GM23338 (cell line): ENCODE results near the gene NIT2. TPM values are rescaled to one million over a fixed set of nuclear protein-coding genes. Genes with fewer than 3 reads are reported as not detected.

Experiments
- ATAC-seq: fragments of 200-7000 bp; cut with Tn5 transposase; 3 replicates; pipeline ENCODE4 v1.9.1; 2020
- DNase-seq: peaks from one replicate; pipeline ENCODE4 v3.0.0-alpha.2; 2015; ENCODE audit warnings: low spot score
- H2AFZ ChIP-seq: fragments of 200-600 bp; sonication (generic); 2 replicates; pipeline ENCODE4 v1.8.0; 2016; ENCODE audit warnings: antibody characterized with exemption, mild to moderate bottlenecking, moderate library complexity
- H3F3A ChIP-seq: fragments of 200-600 bp; sonication (generic); replicated peaks from 2 replicates; pipeline ENCODE4 v1.8.0; 2017; ENCODE audit warnings: antibody characterized with exemption, mixed run types, low read depth
- H3K27ac ChIP-seq: fragments of 200-600 bp; sonication (generic); 2 replicates; pipeline ENCODE4 v1.6.1; 2016; ENCODE audit warnings: low read depth
- H3K27me3 ChIP-seq: fragments of 200-600 bp; sonication (generic); 2 replicates; pipeline ENCODE4 v1.8.0; 2016; ENCODE audit warnings: mild to moderate bottlenecking, mixed run types, moderate library complexity; ENCODE audit not compliant: insufficient read depth
- H3K36me3 ChIP-seq: fragments of 200-600 bp; sonication (generic); 2 replicates; pipeline ENCODE4 v1.8.0; 2016; ENCODE audit warnings: mild to moderate bottlenecking; ENCODE audit not compliant: insufficient read depth
- H3K4me1 ChIP-seq: fragments of 200-600 bp; sonication (generic); 2 replicates; pipeline ENCODE4 v1.8.0; 2016; ENCODE audit warnings: mild to moderate bottlenecking, moderate library complexity; ENCODE audit not compliant: insufficient read depth
- H3K4me2 ChIP-seq: fragments of 200-600 bp; sonication (generic); 2 replicates; pipeline ENCODE4 v1.7.1; 2017; ENCODE audit warnings: mixed run types
- H3K4me3 ChIP-seq: fragments of 200-600 bp; sonication (generic); 2 replicates; pipeline ENCODE4 v1.6.1; 2016; ENCODE audit warnings: mixed run types
- H3K79me2 ChIP-seq: fragments of 200-600 bp; sonication (generic); replicated peaks from 2 replicates; pipeline ENCODE4 v1.8.0; 2017; ENCODE audit warnings: mild to moderate bottlenecking; ENCODE audit not compliant: insufficient read depth
- H3K9me2 ChIP-seq: fragments of 200-600 bp; sonication (generic); 2 replicates; pipeline ENCODE4 v1.8.0; 2017; ENCODE audit not compliant: insufficient read depth
- H4K20me1 ChIP-seq: fragments of 200-600 bp; sonication (generic); replicated peaks from 2 replicates; pipeline ENCODE4 v1.8.0; 2017; ENCODE audit warnings: mild to moderate bottlenecking; ENCODE audit not compliant: insufficient read depth
- H3K27ac Mint-ChIP-seq: 2 replicates; pipeline ENCODE4 v1.8.0; 2020; ENCODE audit warnings: inconsistent platforms, mild to moderate bottlenecking, moderate library complexity, mixed read lengths
- H3K27me3 Mint-ChIP-seq: 3 replicates; pipeline ENCODE4 v1.8.0; 2022; ENCODE audit warnings: low read depth, mild to moderate bottlenecking, moderate library complexity, mixed read lengths, inconsistent platforms; ENCODE audit not compliant: insufficient read depth, poor library complexity
- H3K36me3 Mint-ChIP-seq: 3 replicates; pipeline ENCODE4 v1.8.0; 2021; ENCODE audit warnings: low read depth, mild to moderate bottlenecking, inconsistent platforms, moderate library complexity, mixed read lengths
- H3K4me1 Mint-ChIP-seq: 3 replicates; pipeline ENCODE4 v1.8.0; 2020; ENCODE audit warnings: mild to moderate bottlenecking, inconsistent platforms, mixed read lengths
- H3K4me3 Mint-ChIP-seq: 3 replicates; pipeline ENCODE4 v1.8.0; 2021; ENCODE audit warnings: moderate library complexity, mild to moderate bottlenecking, inconsistent platforms, mixed read lengths
- H3K9me3 Mint-ChIP-seq: 3 replicates; pipeline ENCODE4 v1.8.0; 2020; ENCODE audit warnings: moderate library complexity, mild to moderate bottlenecking, inconsistent platforms, mixed read lengths
- CREB1 ChIP-seq: fragments of 250-450 bp; sonication (Bioruptor Pico); IDR thresholded peaks from 2 replicates; pipeline ENCODE4 v1.5.0; 2020; ENCODE audit warnings: low read depth, mild to moderate bottlenecking, moderate library complexity
- EZH2 ChIP-seq: fragments of 200-600 bp; sonication (generic); IDR thresholded peaks from one replicate; pipeline ENCODE4 v1.8.0; 2017; ENCODE audit warnings: antibody characterized with exemption, mild to moderate bottlenecking, low read depth; ENCODE audit not compliant: unreplicated experiment
- EZH2phosphoT487 ChIP-seq: fragments of 200-600 bp; sonication (generic); IDR thresholded peaks from one replicate; pipeline ENCODE4 v1.8.1; 2018; ENCODE audit warnings: antibody characterized with exemption; ENCODE audit not compliant: unreplicated experiment
- JUNB ChIP-seq: IDR thresholded peaks from one replicate; pipeline ENCODE4 v1.6.1; 2016; ENCODE audit warnings: antibody characterized with exemption; ENCODE audit not compliant: unreplicated experiment
- NANOG ChIP-seq: IDR thresholded peaks from 2 replicates; pipeline ENCODE4 v1.6.1; 2016; ENCODE audit warnings: antibody characterized with exemption, borderline replicate concordance
- STAT1 ChIP-seq: IDR thresholded peaks from one replicate; pipeline ENCODE4 v1.6.1; 2016; ENCODE audit warnings: antibody characterized with exemption; ENCODE audit not compliant: unreplicated experiment
- ZNF114 ChIP-seq: fragments of 250-450 bp; sonication (Bioruptor Pico); IDR thresholded peaks from 2 replicates; pipeline ENCODE4 v1.5.0; 2020; ENCODE audit warnings: mild to moderate bottlenecking, moderate library complexity
- ZNF331 ChIP-seq: fragments of 250-450 bp; sonication (Bioruptor Pico); IDR thresholded peaks from 2 replicates; pipeline ENCODE4 v1.5.0; 2020; ENCODE audit warnings: low read depth, mild to moderate bottlenecking, moderate library complexity
- polyA plus RNA-seq: library from polyadenylated mRNA; unstranded; fragments of >200 nt; fragmentation: Nextera tagmentation; extraction: Ambion mirVana; gene quantifications from 2 replicates; pipeline ENCODE4 v1.2.1, GENCODE V29; 2016
- total RNA-seq: library from RNA; depleted of rRNA; stranded (reverse); fragments of >200 nt; shearing (Covaris generic); gene quantifications from 2 replicates; pipeline ENCODE4 v1.2.3, GENCODE V29; 2014
- TF ChIP-seq, protein P1 (sequence below), 2 experiments: fragments of 200-600 bp in 1 of 2; sonication (generic) in 1 of 2; conservative IDR thresholded peaks; 2 replicates each; pipeline versions ENCODE4 v1.5.1 to v1.6.1; 2016 to 2017; ENCODE audit warnings: antibody characterized with exemption in 2 of 2, low read depth in 2 of 2, mild to moderate bottlenecking in 2 of 2, moderate library complexity in 1 of 2
- TF ChIP-seq, protein P2 (sequence below): IDR thresholded peaks from 2 replicates; pipeline ENCODE4 v1.6.1; 2016; ENCODE audit warnings: antibody characterized with exemption
- TF ChIP-seq, protein P3 (sequence below): IDR thresholded peaks from one replicate; pipeline ENCODE4 v1.6.1; 2018; ENCODE audit warnings: antibody characterized with exemption; ENCODE audit not compliant: unreplicated experiment
- TF ChIP-seq, protein P4 (sequence below): fragments of 250-450 bp; sonication (Bioruptor Pico); IDR thresholded peaks from 2 replicates; pipeline ENCODE4 v1.5.0; 2020; ENCODE audit warnings: mild to moderate bottlenecking, moderate library complexity

Gene NIT2
- total and polyA plus RNA-seq, 2 experiments from 2014 or later: 19.2 to 53.7 TPM

DNA sequence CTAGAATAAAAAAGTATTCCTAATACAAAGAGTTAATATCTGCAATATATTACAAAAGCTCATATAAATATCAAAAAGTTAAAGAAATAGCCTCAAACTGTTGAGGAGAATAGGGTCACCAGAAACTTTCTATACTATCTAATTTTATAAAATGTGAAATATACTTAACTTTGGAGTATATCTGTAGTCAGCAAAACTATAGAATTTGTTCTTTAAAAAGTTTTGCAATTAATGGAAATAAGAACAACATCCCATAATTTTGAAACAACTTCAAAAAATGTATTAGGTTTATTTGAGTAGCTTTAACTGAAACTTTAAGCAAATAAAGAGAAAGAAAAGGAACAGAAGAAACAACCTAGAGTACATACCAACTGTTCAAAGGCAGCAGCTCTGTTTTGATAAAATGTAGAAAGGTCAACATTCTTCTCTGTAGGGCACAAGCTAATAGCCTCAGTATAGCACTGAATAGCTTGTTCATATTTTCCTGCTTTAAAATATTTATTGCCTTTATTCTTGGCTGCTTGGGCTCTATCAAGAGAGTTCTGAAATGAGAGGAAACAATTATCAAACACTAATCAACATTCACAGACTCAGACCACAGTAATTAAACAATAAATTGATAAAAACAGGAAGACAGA is 52.0 kb downstream of the NIT2 start:
- Histone ChIP-seq H3K27ac (no peak overlapping the region), H3K79me2 (peaks cover 61% of the 10 kb centered on the region), H3K4me1 (no peaks in the 10 kb centered on the region), H4K20me1 (0 out of 2 replicates have a peak, but pooled peaks cover 5% of the 10 kb centered on the region), H3K4me3 (no peak overlapping the region), H3K4me2 (no peak overlapping the region), H3F3A (no peaks in the 10 kb centered on the region), H2AFZ (no peak overlapping the region), H3K36me3 (peaks cover 37% of the 10 kb centered on the region; the same call in 1 of the 2 replicates), H3K9me2 (no peaks in the 10 kb centered on the region), H3K27me3 (no peaks in the 10 kb centered on the region)
- Mint-ChIP-seq H3K4me1 (no peaks in the 10 kb centered on the region), H3K27ac (no peak overlapping the region), H3K9me3 (no peaks in the 10 kb centered on the region; the same call in 2 of the 3 replicates), H3K36me3 (peaks cover 36% of the 10 kb centered on the region), H3K27me3 (no peaks in the 10 kb centered on the region), H3K4me3 (no peak overlapping the region)
- no peak for ATAC-seq
- TF ChIP-seq, protein P1, sequence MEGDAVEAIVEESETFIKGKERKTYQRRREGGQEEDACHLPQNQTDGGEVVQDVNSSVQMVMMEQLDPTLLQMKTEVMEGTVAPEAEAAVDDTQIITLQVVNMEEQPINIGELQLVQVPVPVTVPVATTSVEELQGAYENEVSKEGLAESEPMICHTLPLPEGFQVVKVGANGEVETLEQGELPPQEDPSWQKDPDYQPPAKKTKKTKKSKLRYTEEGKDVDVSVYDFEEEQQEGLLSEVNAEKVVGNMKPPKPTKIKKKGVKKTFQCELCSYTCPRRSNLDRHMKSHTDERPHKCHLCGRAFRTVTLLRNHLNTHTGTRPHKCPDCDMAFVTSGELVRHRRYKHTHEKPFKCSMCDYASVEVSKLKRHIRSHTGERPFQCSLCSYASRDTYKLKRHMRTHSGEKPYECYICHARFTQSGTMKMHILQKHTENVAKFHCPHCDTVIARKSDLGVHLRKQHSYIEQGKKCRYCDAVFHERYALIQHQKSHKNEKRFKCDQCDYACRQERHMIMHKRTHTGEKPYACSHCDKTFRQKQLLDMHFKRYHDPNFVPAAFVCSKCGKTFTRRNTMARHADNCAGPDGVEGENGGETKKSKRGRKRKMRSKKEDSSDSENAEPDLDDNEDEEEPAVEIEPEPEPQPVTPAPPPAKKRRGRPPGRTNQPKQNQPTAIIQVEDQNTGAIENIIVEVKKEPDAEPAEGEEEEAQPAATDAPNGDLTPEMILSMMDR (conservative IDR thresholded peaks at IDR 0.05; ENCODE audit: low read depth in 2 of 2): no peak
- no peak for TF ChIP-seq ZNF114
- no peak for TF ChIP-seq ZNF331 (CRISPR knock-in tag)
- no peak for TF ChIP-seq NANOG
- TF ChIP-seq CREB1 (CRISPR knock-in tag): no peak
- TF ChIP-seq EZH2: no peak
- TF ChIP-seq STAT1: no peak
- TF ChIP-seq, protein P2, sequence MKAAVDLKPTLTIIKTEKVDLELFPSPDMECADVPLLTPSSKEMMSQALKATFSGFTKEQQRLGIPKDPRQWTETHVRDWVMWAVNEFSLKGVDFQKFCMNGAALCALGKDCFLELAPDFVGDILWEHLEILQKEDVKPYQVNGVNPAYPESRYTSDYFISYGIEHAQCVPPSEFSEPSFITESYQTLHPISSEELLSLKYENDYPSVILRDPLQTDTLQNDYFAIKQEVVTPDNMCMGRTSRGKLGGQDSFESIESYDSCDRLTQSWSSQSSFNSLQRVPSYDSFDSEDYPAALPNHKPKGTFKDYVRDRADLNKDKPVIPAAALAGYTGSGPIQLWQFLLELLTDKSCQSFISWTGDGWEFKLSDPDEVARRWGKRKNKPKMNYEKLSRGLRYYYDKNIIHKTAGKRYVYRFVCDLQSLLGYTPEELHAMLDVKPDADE: no peak
- TF ChIP-seq, protein P3, sequence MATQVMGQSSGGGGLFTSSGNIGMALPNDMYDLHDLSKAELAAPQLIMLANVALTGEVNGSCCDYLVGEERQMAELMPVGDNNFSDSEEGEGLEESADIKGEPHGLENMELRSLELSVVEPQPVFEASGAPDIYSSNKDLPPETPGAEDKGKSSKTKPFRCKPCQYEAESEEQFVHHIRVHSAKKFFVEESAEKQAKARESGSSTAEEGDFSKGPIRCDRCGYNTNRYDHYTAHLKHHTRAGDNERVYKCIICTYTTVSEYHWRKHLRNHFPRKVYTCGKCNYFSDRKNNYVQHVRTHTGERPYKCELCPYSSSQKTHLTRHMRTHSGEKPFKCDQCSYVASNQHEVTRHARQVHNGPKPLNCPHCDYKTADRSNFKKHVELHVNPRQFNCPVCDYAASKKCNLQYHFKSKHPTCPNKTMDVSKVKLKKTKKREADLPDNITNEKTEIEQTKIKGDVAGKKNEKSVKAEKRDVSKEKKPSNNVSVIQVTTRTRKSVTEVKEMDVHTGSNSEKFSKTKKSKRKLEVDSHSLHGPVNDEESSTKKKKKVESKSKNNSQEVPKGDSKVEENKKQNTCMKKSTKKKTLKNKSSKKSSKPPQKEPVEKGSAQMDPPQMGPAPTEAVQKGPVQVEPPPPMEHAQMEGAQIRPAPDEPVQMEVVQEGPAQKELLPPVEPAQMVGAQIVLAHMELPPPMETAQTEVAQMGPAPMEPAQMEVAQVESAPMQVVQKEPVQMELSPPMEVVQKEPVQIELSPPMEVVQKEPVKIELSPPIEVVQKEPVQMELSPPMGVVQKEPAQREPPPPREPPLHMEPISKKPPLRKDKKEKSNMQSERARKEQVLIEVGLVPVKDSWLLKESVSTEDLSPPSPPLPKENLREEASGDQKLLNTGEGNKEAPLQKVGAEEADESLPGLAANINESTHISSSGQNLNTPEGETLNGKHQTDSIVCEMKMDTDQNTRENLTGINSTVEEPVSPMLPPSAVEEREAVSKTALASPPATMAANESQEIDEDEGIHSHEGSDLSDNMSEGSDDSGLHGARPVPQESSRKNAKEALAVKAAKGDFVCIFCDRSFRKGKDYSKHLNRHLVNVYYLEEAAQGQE: no peak
- TF ChIP-seq JUNB: no peak
- TF ChIP-seq EZH2phosphoT487: no peak
- TF ChIP-seq, protein P4, sequence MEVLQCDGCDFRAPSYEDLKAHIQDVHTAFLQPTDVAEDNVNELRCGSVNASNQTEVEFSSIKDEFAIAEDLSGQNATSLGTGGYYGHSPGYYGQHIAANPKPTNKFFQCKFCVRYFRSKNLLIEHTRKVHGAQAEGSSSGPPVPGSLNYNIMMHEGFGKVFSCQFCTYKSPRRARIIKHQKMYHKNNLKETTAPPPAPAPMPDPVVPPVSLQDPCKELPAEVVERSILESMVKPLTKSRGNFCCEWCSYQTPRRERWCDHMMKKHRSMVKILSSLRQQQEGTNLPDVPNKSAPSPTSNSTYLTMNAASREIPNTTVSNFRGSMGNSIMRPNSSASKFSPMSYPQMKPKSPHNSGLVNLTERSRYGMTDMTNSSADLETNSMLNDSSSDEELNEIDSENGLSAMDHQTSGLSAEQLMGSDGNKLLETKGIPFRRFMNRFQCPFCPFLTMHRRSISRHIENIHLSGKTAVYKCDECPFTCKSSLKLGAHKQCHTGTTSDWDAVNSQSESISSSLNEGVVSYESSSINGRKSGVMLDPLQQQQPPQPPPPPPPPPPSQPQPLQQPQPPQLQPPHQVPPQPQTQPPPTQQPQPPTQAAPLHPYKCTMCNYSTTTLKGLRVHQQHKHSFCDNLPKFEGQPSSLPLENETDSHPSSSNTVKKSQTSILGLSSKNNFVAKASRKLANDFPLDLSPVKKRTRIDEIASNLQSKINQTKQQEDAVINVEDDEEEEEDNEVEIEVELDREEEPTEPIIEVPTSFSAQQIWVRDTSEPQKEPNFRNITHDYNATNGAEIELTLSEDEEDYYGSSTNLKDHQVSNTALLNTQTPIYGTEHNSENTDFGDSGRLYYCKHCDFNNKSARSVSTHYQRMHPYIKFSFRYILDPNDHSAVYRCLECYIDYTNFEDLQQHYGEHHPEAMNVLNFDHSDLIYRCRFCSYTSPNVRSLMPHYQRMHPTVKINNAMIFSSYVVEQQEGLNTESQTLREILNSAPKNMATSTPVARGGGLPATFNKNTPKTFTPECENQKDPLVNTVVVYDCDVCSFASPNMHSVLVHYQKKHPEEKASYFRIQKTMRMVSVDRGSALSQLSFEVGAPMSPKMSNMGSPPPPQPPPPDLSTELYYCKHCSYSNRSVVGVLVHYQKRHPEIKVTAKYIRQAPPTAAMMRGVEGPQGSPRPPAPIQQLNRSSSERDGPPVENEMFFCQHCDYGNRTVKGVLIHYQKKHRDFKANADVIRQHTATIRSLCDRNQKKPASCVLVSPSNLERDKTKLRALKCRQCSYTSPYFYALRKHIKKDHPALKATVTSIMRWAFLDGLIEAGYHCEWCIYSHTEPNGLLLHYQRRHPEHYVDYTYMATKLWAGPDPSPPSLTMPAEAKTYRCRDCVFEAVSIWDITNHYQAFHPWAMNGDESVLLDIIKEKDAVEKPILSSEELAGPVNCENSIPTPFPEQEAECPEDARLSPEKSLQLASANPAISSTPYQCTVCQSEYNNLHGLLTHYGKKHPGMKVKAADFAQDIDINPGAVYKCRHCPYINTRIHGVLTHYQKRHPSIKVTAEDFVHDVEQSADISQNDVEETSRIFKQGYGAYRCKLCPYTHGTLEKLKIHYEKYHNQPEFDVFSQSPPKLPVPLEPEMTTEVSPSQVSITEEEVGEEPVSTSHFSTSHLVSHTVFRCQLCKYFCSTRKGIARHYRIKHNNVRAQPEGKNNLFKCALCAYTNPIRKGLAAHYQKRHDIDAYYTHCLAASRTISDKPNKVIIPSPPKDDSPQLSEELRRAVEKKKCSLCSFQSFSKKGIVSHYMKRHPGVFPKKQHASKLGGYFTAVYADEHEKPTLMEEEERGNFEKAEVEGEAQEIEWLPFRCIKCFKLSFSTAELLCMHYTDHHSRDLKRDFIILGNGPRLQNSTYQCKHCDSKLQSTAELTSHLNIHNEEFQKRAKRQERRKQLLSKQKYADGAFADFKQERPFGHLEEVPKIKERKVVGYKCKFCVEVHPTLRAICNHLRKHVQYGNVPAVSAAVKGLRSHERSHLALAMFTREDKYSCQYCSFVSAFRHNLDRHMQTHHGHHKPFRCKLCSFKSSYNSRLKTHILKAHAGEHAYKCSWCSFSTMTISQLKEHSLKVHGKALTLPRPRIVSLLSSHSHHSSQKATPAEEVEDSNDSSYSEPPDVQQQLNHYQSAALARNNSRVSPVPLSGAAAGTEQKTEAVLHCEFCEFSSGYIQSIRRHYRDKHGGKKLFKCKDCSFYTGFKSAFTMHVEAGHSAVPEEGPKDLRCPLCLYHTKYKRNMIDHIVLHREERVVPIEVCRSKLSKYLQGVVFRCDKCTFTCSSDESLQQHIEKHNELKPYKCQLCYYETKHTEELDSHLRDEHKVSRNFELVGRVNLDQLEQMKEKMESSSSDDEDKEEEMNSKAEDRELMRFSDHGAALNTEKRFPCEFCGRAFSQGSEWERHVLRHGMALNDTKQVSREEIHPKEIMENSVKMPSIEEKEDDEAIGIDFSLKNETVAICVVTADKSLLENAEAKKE: no peak
- DNase-seq: no peak
